HepG2 (cell line): ENCODE results near the gene ARF4. TPM values are rescaled to one million over a fixed set of nuclear protein-coding genes. Genes with fewer than 3 reads are reported as not detected.

ENCODE experiments used
- DNMT3B ChIP-seq: conservative IDR thresholded peaks from 2 replicates; pipeline ENCODE4 v1.6.1; 2016; ENCODE audit warnings: missing biosample characterization, control low read depth
- FOXA1 ChIP-seq, 2 experiments: fragments of 450-650 bp in 1 of 2; sonication (generic) in 1 of 2; formaldehyde crosslinking in 1 of 2; IDR thresholded peaks; 2 replicates each; pipeline versions ENCODE4 v1.4.0 to v1.6.1; 2016 to 2020; ENCODE audit warnings: missing genetic modification reagents in 1 of 2
- HMG20B ChIP-seq: conservative IDR thresholded peaks from 2 replicates; pipeline ENCODE4 v1.6.1; 2016; ENCODE audit warnings: missing genetic modification reagents, missing compliant biosample characterization
- HNRNPK ChIP-seq: fragments of 200-400 bp; formaldehyde crosslinking; IDR thresholded peaks from 2 replicates; pipeline ENCODE4 v1.6.1; 2018; ENCODE audit warnings: low read length, low read depth, moderate library complexity, mild to moderate bottlenecking; ENCODE audit not compliant: poor library complexity, severe bottlenecking
- NFE2L1 ChIP-seq: sonication (generic); formaldehyde crosslinking; IDR thresholded peaks from 2 replicates; pipeline ENCODE4 v1.4.0; 2020; ENCODE audit warnings: missing genetic modification reagents, mild to moderate bottlenecking, borderline replicate concordance
- NONO ChIP-seq, 2 experiments: fragments of 450-650 bp in 1 of 2; sonication (generic) in 1 of 2; formaldehyde crosslinking in 1 of 2; IDR thresholded peaks in 1 of 2; conservative IDR thresholded peaks in 1 of 2; 2 replicates each; pipeline versions ENCODE4 v1.6.1 to v1.8.0; 2017 to 2022; ENCODE audit warnings: mild to moderate bottlenecking in 1 of 2, missing genetic modification reagents in 1 of 2, moderate library complexity in 1 of 2
- PHF5A ChIP-seq: IDR thresholded peaks from one replicate; pipeline ENCODE4 v1.6.1; 2018; ENCODE audit warnings: low read depth, missing genetic modification reagents; ENCODE audit not compliant: unreplicated experiment
- SRSF1 ChIP-seq: fragments of 200-400 bp; formaldehyde crosslinking; optimal IDR thresholded peaks from 2 replicates; pipeline ENCODE3; 2017; ENCODE audit warnings: mild to moderate bottlenecking, low read depth, low read length, moderate library complexity
- THAP7 ChIP-seq: sonication (generic); formaldehyde crosslinking; IDR thresholded peaks from 2 replicates; pipeline ENCODE4 v1.8.1; 2023; ENCODE audit warnings: mild to moderate bottlenecking, missing genetic modification reagents
- TRIM24 ChIP-seq: sonication (generic); formaldehyde crosslinking; IDR thresholded peaks from 2 replicates; pipeline ENCODE4 v1.8.0; 2022; ENCODE audit warnings: mild to moderate bottlenecking, missing genetic modification reagents
- ZNF432 ChIP-seq: sonication (generic); formaldehyde crosslinking; IDR thresholded peaks from 2 replicates; pipeline ENCODE4 v1.5.0; 2020; ENCODE audit warnings: missing genetic modification reagents, mild to moderate bottlenecking, borderline replicate concordance
- ZNF614 ChIP-seq: IDR thresholded peaks from 2 replicates; pipeline ENCODE4 v1.6.1; 2018; ENCODE audit warnings: missing biosample characterization, missing genetic modification reagents, inconsistent platforms, borderline replicate concordance
- ZNF713 ChIP-seq: sonication (generic); formaldehyde crosslinking; IDR thresholded peaks from 2 replicates; pipeline ENCODE4 v1.4.0; 2020; ENCODE audit warnings: mild to moderate bottlenecking, missing genetic modification reagents
- ZNF781 ChIP-seq: sonication (generic); formaldehyde crosslinking; IDR thresholded peaks from 2 replicates; pipeline ENCODE4 v1.5.1; 2020; ENCODE audit warnings: borderline replicate concordance, mild to moderate bottlenecking, missing genetic modification reagents; ENCODE audit errors: not compliant biosample characterization
- ZNF790 ChIP-seq: sonication (generic); formaldehyde crosslinking; IDR thresholded peaks from 2 replicates; pipeline ENCODE4 v1.8.0; 2022; ENCODE audit warnings: missing genetic modification reagents, mild to moderate bottlenecking, borderline replicate concordance
- polyA plus RNA-seq, 8 experiments: library from polyadenylated mRNA; depleted of rRNA in 3 of 8; stranded (reverse) in 7 of 8; unstranded in 1 of 8; fragments of >200 nt; fragmentation: Illumina TruSeq in 4 of 8; extraction: Trizol in 4 of 8; gene quantifications; 2 replicates each; pipeline versions ENCODE4 v1.2.1 to v1.2.3, GENCODE V29; 2011 to 2016; ENCODE audit warnings: low read depth in 4 of 8, missing spikeins in 1 of 8, mixed read lengths in 1 of 8; ENCODE audit not compliant: insufficient read depth in 1 of 8
- total RNA-seq, 5 experiments: library from RNA; depleted of rRNA; stranded (reverse); fragments of >200 nt; fragmentation: Illumina TruSeq; extraction: Trizol; gene quantifications; 2 replicates each; pipeline ENCODE4 v1.2.3, GENCODE V29; 2016; ENCODE audit warnings: low read depth in 1 of 5
- TF ChIP-seq, protein P1 (sequence below), 2 experiments: IDR thresholded peaks; 2 replicates each; pipeline ENCODE4 v1.6.1; 2011 to 2012; ENCODE audit warnings: low read length in 2 of 2, borderline replicate concordance in 1 of 2, low read depth in 1 of 2, mild to moderate bottlenecking in 1 of 2, moderate library complexity in 1 of 2
- TF ChIP-seq, protein P2 (sequence below): sonication (generic); formaldehyde crosslinking; IDR thresholded peaks from 2 replicates; pipeline ENCODE4 v1.4.0; 2020; ENCODE audit warnings: missing genetic modification reagents
- TF ChIP-seq, protein P3 (sequence below): sonication (generic); formaldehyde crosslinking; IDR thresholded peaks from 2 replicates; pipeline ENCODE4 v1.4.0; 2020; ENCODE audit warnings: low read depth, mild to moderate bottlenecking, missing genetic modification reagents
- TF ChIP-seq, protein P4 (sequence below): IDR thresholded peaks from 2 replicates; pipeline ENCODE4 v1.6.1; 2016; ENCODE audit warnings: low read depth

The ARF4 gene
- total and polyA plus RNA-seq, 2 of the 13 experiments (the other 11 are each of a cell fraction or from before 2014, with no cell fraction given), result 184 to 250 TPM

DNA sequence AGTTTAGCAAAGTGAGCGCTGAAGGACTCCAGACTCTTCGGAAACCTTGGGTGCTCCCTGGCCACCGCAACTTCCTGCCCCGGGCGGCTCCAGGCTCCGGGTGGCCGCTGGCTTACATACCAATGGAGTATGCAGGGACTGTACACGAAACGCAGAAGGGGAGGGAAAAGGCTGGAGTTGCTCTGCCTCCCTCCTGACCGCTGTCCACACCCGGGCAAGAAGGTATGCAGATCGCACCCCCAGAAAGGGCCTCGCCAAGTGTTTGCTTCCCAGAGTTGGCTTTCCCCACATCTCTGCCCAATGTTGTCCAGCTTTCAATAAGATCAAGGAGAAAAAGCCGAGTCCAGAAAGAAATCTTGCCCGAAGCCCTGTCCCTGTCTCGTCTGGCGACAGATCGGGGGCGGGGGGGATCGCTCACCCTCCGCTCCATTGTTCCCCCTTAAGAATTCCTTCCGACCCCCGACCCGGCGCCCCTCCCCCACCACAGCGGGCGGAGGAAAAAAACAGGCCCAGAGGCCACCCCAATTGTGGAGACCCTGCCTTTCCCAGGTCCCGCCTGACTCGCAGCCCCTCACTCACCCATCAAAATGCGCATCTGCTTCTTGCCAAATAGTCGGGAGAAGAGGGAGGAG, 533 bp downstream of the ARF4 start (continued):
- TF ChIP-seq DNMT3B (CRISPR knock-in tag), result no peak
- TF ChIP-seq PHF5A (CRISPR knock-in tag), result no peak
- TF ChIP-seq, protein P1, sequence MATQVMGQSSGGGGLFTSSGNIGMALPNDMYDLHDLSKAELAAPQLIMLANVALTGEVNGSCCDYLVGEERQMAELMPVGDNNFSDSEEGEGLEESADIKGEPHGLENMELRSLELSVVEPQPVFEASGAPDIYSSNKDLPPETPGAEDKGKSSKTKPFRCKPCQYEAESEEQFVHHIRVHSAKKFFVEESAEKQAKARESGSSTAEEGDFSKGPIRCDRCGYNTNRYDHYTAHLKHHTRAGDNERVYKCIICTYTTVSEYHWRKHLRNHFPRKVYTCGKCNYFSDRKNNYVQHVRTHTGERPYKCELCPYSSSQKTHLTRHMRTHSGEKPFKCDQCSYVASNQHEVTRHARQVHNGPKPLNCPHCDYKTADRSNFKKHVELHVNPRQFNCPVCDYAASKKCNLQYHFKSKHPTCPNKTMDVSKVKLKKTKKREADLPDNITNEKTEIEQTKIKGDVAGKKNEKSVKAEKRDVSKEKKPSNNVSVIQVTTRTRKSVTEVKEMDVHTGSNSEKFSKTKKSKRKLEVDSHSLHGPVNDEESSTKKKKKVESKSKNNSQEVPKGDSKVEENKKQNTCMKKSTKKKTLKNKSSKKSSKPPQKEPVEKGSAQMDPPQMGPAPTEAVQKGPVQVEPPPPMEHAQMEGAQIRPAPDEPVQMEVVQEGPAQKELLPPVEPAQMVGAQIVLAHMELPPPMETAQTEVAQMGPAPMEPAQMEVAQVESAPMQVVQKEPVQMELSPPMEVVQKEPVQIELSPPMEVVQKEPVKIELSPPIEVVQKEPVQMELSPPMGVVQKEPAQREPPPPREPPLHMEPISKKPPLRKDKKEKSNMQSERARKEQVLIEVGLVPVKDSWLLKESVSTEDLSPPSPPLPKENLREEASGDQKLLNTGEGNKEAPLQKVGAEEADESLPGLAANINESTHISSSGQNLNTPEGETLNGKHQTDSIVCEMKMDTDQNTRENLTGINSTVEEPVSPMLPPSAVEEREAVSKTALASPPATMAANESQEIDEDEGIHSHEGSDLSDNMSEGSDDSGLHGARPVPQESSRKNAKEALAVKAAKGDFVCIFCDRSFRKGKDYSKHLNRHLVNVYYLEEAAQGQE (IDR thresholded peaks at IDR 0.05; ENCODE audit: borderline replicate concordance in 1 of 2, low read depth in 1 of 2, low read length in 2 of 2), result no peak; a peak in 1 of 4 replicates
- TF ChIP-seq, protein P2, sequence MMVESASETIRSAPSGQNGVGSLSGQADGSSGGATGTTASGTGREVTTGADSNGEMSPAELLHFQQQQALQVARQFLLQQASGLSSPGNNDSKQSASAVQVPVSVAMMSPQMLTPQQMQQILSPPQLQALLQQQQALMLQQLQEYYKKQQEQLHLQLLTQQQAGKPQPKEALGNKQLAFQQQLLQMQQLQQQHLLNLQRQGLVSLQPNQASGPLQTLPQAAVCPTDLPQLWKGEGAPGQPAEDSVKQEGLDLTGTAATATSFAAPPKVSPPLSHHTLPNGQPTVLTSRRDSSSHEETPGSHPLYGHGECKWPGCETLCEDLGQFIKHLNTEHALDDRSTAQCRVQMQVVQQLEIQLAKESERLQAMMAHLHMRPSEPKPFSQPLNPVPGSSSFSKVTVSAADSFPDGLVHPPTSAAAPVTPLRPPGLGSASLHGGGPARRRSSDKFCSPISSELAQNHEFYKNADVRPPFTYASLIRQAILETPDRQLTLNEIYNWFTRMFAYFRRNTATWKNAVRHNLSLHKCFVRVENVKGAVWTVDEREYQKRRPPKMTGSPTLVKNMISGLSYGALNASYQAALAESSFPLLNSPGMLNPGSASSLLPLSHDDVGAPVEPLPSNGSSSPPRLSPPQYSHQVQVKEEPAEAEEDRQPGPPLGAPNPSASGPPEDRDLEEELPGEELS, result 0 out of 2 replicates have a peak, but pooled peaks have one; percentile 11
- TF ChIP-seq, protein P3, sequence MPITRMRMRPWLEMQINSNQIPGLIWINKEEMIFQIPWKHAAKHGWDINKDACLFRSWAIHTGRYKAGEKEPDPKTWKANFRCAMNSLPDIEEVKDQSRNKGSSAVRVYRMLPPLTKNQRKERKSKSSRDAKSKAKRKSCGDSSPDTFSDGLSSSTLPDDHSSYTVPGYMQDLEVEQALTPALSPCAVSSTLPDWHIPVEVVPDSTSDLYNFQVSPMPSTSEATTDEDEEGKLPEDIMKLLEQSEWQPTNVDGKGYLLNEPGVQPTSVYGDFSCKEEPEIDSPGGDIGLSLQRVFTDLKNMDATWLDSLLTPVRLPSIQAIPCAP (CRISPR knock-in tag), result no peak
- no peak for TF ChIP-seq TRIM24 (CRISPR knock-in tag)
- peak; percentile 48; the same call in 1 of the 2 replicates for TF ChIP-seq ZNF790
- no peak for TF ChIP-seq ZNF432 (CRISPR knock-in tag)
- TF ChIP-seq THAP7 (CRISPR knock-in tag), result no peak
- TF ChIP-seq ZNF614, result no peak
- peak; percentile 45 for TF ChIP-seq SRSF1
- TF ChIP-seq NONO (IDR thresholded peaks at IDR 0.05), result no peak
- peak; percentile 10; the same call in 1 of the 2 replicates for TF ChIP-seq NONO (CRISPR knock-in tag; conservative IDR thresholded peaks at IDR 0.05)
- no peak for TF ChIP-seq ZNF713 (CRISPR knock-in tag)
- TF ChIP-seq, protein P4, sequence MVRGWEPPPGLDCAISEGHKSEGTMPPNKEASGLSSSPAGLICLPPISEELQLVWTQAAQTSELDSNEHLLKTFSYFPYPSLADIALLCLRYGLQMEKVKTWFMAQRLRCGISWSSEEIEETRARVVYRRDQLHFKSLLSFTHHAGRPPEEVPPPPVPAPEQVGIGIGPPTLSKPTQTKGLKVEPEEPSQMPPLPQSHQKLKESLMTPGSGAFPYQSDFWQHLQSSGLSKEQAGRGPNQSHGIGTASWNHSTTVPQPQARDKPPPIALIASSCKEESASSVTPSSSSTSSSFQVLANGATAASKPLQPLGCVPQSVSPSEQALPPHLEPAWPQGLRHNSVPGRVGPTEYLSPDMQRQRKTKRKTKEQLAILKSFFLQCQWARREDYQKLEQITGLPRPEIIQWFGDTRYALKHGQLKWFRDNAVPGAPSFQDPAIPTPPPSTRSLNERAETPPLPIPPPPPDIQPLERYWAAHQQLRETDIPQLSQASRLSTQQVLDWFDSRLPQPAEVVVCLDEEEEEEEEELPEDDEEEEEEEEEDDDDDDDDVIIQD (CRISPR knock-in tag), result no peak
- no peak for TF ChIP-seq HMG20B (CRISPR knock-in tag)
- TF ChIP-seq FOXA1 (IDR thresholded peaks at IDR 0.05), result no peak
- TF ChIP-seq FOXA1 (CRISPR knock-in tag; IDR thresholded peaks at IDR 0.05), result no peak
- TF ChIP-seq NFE2L1 (CRISPR knock-in tag), result no peak
- no peak for TF ChIP-seq HNRNPK
- TF ChIP-seq ZNF781 (CRISPR knock-in tag), result no peak
